ENCODE data around the gene TRIM63.

Gene TRIM63

GRCh38 chr1:26028490-26028980 lies 38.9 kb downstream of the TRIM63 start:
- Histone ChIP-seq H3K9me3 (ENCODE audit: control insufficient read depth in 1 of 2, low read length in 2 of 2) (no peaks in the 10 kb centered on the region), H3K4me1 (ENCODE audit: control insufficient read depth in 1 of 2, insufficient read depth in 2 of 2, low read length in 2 of 2) (no peaks in the 10 kb centered on the region), H3K27me3 (ENCODE audit: control insufficient read depth in 1 of 2, insufficient read depth in 2 of 2, low read length in 2 of 2) (peaks cover 0 to 5% of the 10 kb centered on the region in 2 donors), H3K9ac (ENCODE audit: low read depth in 1 of 2, low read length in 2 of 2) (no peak overlapping the region), H3K36me3 (ENCODE audit: control insufficient read depth in 1 of 2, insufficient read depth in 2 of 2, low read length in 2 of 2) (no peaks in the 10 kb centered on the region), H3K27ac (ENCODE audit: low read depth, low read length) (no peak overlapping the region), H3K4me3 (ENCODE audit: low read depth in 1 of 2, low read length in 2 of 2) (no peak overlapping the region)

- Histone ChIP-seq H3K9ac (ENCODE audit: low read depth in 1 of 2, low read length in 2 of 2) (no peak overlapping the region), H3K36me3 (ENCODE audit: control insufficient read depth in 1 of 2, insufficient read depth in 2 of 2, low read length in 2 of 2) (no peaks in the 10 kb centered on the region), H3K27ac (ENCODE audit: low read depth, low read length) (no peak overlapping the region), H3K27me3 (ENCODE audit: control insufficient read depth in 1 of 2, insufficient read depth in 2 of 2, low read length in 2 of 2) (peaks cover 0 to under 1% of the 10 kb centered on the region in 2 donors), H3K4me3 (ENCODE audit: low read depth in 1 of 2, low read length in 2 of 2) (no peak overlapping the region), H3K4me1 (ENCODE audit: control insufficient read depth in 1 of 2, insufficient read depth in 2 of 2, low read length in 2 of 2) (no peaks in the 10 kb centered on the region), H3K9me3 (ENCODE audit: control insufficient read depth in 1 of 2, low read length in 2 of 2) (no peaks in the 10 kb centered on the region)
These were observed 39.5 kb downstream of the TRIM63 start for GRCh38 chr1:26027716-26028489.

DNA sequence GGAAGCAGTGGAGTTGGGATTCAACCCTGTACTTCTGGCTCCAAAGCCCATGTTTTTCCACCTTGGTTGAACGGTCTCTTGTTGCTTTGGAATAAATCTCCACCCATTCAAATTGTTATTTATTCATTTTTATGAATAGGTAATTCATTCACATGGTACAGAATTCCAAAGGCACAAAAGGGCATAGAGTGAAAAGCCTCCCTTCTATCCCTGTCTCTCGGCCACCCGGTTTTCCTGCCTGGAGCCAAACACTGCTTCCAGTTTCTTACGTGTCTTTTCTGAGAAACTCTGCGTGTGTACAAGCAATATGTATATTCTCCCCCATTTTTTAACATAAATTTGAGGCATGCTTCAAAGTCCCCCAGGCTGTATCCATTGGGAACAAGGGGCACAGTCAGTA lies 41.9 kb downstream of the TRIM63 start:
- Histone ChIP-seq H3K9ac (ENCODE audit: low read depth in 1 of 2, low read length in 2 of 2) (no peak overlapping the region), H3K4me1 (ENCODE audit: control insufficient read depth in 1 of 2, insufficient read depth in 2 of 2, low read length in 2 of 2) (no peaks in the 10 kb centered on the region), H3K4me3 (ENCODE audit: low read depth in 1 of 2, low read length in 2 of 2) (no peak overlapping the region), H3K27ac (ENCODE audit: low read depth, low read length) (no peak overlapping the region), H3K36me3 (ENCODE audit: control insufficient read depth in 1 of 2, insufficient read depth in 2 of 2, low read length in 2 of 2) (no peaks in the 10 kb centered on the region), H3K27me3 (ENCODE audit: control insufficient read depth in 1 of 2, insufficient read depth in 2 of 2, low read length in 2 of 2) (no peaks in the 10 kb centered on the region), H3K9me3 (ENCODE audit: control insufficient read depth in 1 of 2, low read length in 2 of 2) (no peaks in the 10 kb centered on the region)

GRCh38 chr1:26025060-26025459 lies 42.4 kb downstream of the TRIM63 start:
- Histone ChIP-seq H3K27me3 (ENCODE audit: control insufficient read depth in 1 of 2, insufficient read depth in 2 of 2, low read length in 2 of 2) (no peaks in the 10 kb centered on the region), H3K27ac (ENCODE audit: low read depth, low read length) (no peak overlapping the region), H3K9me3 (ENCODE audit: control insufficient read depth in 1 of 2, low read length in 2 of 2) (no peaks in the 10 kb centered on the region), H3K4me3 (ENCODE audit: low read depth in 1 of 2, low read length in 2 of 2) (no peak overlapping the region), H3K4me1 (ENCODE audit: control insufficient read depth in 1 of 2, insufficient read depth in 2 of 2, low read length in 2 of 2) (no peaks in the 10 kb centered on the region), H3K36me3 (ENCODE audit: control insufficient read depth in 1 of 2, insufficient read depth in 2 of 2, low read length in 2 of 2) (no peaks in the 10 kb centered on the region), H3K9ac (ENCODE audit: low read depth in 1 of 2, low read length in 2 of 2) (no peak overlapping the region)

- H3K4me1 ChIP-seq (ENCODE audit: control insufficient read depth in 1 of 2, insufficient read depth in 2 of 2, low read length in 2 of 2), result no peaks in the 10 kb centered on the region
- no peaks in the 10 kb centered on the region for H3K9me3 ChIP-seq (ENCODE audit: control insufficient read depth in 1 of 2, low read length in 2 of 2)
- no peak overlapping the region for H3K9ac ChIP-seq (ENCODE audit: low read depth in 1 of 2, low read length in 2 of 2)
- H3K27ac ChIP-seq (ENCODE audit: low read depth, low read length), result no peak overlapping the region
- no peaks in the 10 kb centered on the region for H3K36me3 ChIP-seq (ENCODE audit: control insufficient read depth in 1 of 2, insufficient read depth in 2 of 2, low read length in 2 of 2)
- no peaks in the 10 kb centered on the region for H3K27me3 ChIP-seq (ENCODE audit: control insufficient read depth in 1 of 2, insufficient read depth in 2 of 2, low read length in 2 of 2)
- no peak overlapping the region for H3K4me3 ChIP-seq (ENCODE audit: low read depth in 1 of 2, low read length in 2 of 2)
These were observed 43.6 kb downstream of the TRIM63 start for GRCh38 chr1:26023826-26024225.

- Histone ChIP-seq H3K9ac (ENCODE audit: low read depth in 1 of 2, low read length in 2 of 2) (no peak overlapping the region), H3K4me3 (ENCODE audit: low read depth in 1 of 2, low read length in 2 of 2) (no peak overlapping the region), H3K27ac (ENCODE audit: low read depth, low read length) (no peak overlapping the region), H3K27me3 (ENCODE audit: control insufficient read depth in 1 of 2, insufficient read depth in 2 of 2, low read length in 2 of 2) (no peaks in the 10 kb centered on the region), H3K36me3 (ENCODE audit: control insufficient read depth in 1 of 2, insufficient read depth in 2 of 2, low read length in 2 of 2) (no peaks in the 10 kb centered on the region), H3K4me1 (ENCODE audit: control insufficient read depth in 1 of 2, insufficient read depth in 2 of 2, low read length in 2 of 2) (no peaks in the 10 kb centered on the region), H3K9me3 (ENCODE audit: control insufficient read depth in 1 of 2, low read length in 2 of 2) (no peaks in the 10 kb centered on the region)
These were observed 44.4 kb downstream of the TRIM63 start for GRCh38 chr1:26023009-26023408.

- H3K9me3 ChIP-seq (ENCODE audit: control insufficient read depth in 1 of 2, low read length in 2 of 2), result no peaks in the 10 kb centered on the region
- H3K36me3 ChIP-seq (ENCODE audit: control insufficient read depth in 1 of 2, insufficient read depth in 2 of 2, low read length in 2 of 2), result no peaks in the 10 kb centered on the region
- H3K9ac ChIP-seq (ENCODE audit: low read depth in 1 of 2, low read length in 2 of 2), result no peak overlapping the region
- H3K4me1 ChIP-seq (ENCODE audit: control insufficient read depth in 1 of 2, insufficient read depth in 2 of 2, low read length in 2 of 2), result no peaks in the 10 kb centered on the region
- no peaks in the 10 kb centered on the region for H3K27me3 ChIP-seq (ENCODE audit: control insufficient read depth in 1 of 2, insufficient read depth in 2 of 2, low read length in 2 of 2)
- H3K27ac ChIP-seq (ENCODE audit: low read depth, low read length), result no peak overlapping the region
- H3K4me3 ChIP-seq (ENCODE audit: low read depth in 1 of 2, low read length in 2 of 2), result no peak overlapping the region
These were observed 45.0 kb downstream of the TRIM63 start for GRCh38 chr1:26022404-26022779.

DNA sequence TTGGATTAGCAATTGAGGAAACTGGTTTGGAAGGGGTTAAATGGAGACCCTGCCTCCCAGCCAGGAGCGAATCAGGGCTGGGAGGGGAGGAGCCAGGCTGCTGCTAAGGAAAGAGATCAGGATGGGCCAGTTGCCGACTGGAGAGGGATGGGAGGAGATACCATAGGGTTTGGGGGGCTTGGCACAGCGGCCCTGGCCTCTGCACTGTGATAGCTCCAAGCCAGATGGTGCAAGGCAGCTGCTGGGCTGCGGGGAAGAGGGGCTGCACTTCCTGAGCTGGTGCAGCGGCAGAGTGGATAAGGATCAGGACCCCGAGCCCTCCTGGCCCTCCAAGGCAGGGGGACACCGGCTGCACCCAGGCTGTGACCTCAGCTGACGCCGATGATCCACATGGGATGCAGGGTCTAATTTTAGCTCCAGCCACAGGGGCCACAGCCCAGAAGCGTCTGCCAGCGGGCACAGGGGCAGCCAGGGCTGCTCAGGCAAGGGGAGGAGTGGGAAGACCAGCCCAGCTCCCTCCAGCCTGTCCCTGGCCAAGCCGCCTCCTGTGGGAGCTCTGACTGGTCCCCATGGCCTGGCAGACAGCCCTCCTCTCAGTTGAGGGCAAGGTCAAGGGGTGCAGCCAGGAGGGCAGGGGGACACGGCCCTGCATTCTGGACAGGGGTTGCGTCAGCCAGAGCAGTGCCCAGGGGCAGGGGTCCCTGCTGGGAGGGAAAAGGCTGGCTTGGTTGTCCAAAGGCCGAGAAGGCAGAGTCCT lies 45.6 kb downstream of the TRIM63 start, which contains the start of gene EXTL1:
Gene EXTL1 (plus strand): TSS at position 129 of the 757 bp plus-strand sequence. CDS start 872 bp downstream, outside the sequence.
- H3K9ac ChIP-seq (ENCODE audit: low read depth in 1 of 2, low read length in 2 of 2), result no peak within 1 kb of the TSS
- H3K27ac ChIP-seq (ENCODE audit: low read depth, low read length), result no peak within 1 kb of the TSS

DNA sequence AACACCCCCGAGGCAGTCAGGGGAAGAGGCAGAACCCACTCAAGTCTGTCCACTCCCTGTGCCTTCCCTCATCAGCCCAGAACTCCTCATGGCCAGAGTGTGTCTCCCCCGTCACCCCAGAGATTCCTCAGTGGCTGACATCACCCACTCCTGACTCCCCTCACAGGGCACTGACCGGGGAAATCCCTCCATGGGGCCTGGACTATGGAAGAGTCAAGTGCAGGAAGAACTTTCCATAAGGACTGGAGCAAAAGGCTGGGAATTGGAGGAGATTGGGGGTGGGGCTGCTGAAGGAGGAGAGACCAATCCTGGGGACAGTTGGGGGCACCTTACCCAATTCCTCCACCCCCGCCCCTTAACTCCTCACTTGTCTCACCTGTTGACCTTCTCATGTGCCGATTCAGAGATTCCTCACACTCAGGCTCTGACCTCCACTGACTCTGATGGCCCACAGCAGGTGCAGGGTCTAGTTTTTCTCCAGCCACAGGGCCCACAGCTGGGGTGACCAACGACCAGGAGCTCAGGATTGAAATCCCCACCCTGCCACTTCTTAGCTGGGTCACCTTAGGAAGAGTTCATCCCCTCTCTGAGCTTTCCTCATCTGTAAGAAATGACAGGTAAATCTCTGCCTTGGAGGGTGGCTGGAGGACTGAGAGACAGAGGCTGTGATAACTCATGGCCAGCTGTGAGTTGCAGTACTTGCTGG lies 46.3 kb downstream of the TRIM63 start:
- Histone ChIP-seq H3K4me1 (ENCODE audit: control insufficient read depth in 1 of 2, insufficient read depth in 2 of 2, low read length in 2 of 2) (peaks cover 0 to 6% of the 10 kb centered on the region in 2 donors), H3K36me3 (ENCODE audit: control insufficient read depth in 1 of 2, insufficient read depth in 2 of 2, low read length in 2 of 2) (no peaks in the 10 kb centered on the region), H3K27me3 (ENCODE audit: control insufficient read depth in 1 of 2, insufficient read depth in 2 of 2, low read length in 2 of 2) (no peaks in the 10 kb centered on the region), H3K9ac (ENCODE audit: low read depth in 1 of 2, low read length in 2 of 2) (no peak overlapping the region), H3K9me3 (ENCODE audit: control insufficient read depth in 1 of 2, low read length in 2 of 2) (no peaks in the 10 kb centered on the region), H3K4me3 (ENCODE audit: low read depth in 1 of 2, low read length in 2 of 2) (no peak overlapping the region), H3K27ac (ENCODE audit: low read depth, low read length) (no peak overlapping the region)

More for the DNA sequence above, 45.6 kb downstream of the TRIM63 start, which contains the start of gene EXTL1:
- H3K4me3 ChIP-seq (ENCODE audit: low read depth in 1 of 2, low read length in 2 of 2), result peak within 1 kb of the TSS in 1 of 2 donors; percentile 22
- no peaks in the 10 kb centered on the region for H3K9me3 ChIP-seq (ENCODE audit: control insufficient read depth in 1 of 2, low read length in 2 of 2)
- H3K36me3 ChIP-seq (ENCODE audit: control insufficient read depth in 1 of 2, insufficient read depth in 2 of 2, low read length in 2 of 2), result no peaks in the 10 kb centered on the region
- no peaks in the 10 kb centered on the region for H3K27me3 ChIP-seq (ENCODE audit: control insufficient read depth in 1 of 2, insufficient read depth in 2 of 2, low read length in 2 of 2)
- H3K4me1 ChIP-seq (ENCODE audit: control insufficient read depth in 1 of 2, insufficient read depth in 2 of 2, low read length in 2 of 2), result peaks cover 0 to 4% of the 10 kb centered on the region in 2 donors

Data from duodenal mucosa (tissue), 2 donors.